Measurements from ENCODE around the gene GDF11.

DNA sequence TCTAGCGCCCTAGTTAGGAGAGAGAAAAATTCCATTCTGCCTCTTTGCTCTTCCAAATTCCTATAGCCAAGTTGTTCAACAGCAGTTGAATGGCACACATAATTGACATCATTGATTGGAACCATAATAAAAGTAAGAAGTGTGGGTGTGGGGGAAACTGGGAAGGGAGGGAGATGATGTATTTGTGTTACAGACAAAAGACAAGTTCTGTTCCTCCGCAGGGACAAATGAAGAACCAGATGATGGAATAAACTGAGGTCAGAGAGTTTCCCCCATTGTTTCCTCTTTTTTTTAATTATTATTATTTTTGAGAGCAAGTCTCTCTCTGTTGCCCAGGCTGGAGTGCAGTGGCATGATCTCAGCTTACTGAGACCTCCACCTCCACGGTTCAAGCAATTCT lies 34.9 kb downstream of the GDF11 start:
- no peak for TF ChIP-seq ZNF155 (tag by site-specific recombination; IDR thresholded peaks at IDR 0.05)
- no peak for TF ChIP-seq SP2 (tag by site-specific recombination; IDR thresholded peaks at IDR 0.05)
- no peak for TF ChIP-seq ZNF292 (tag by site-specific recombination; IDR thresholded peaks at IDR 0.05; ENCODE audit: borderline replicate concordance, low read depth)
- no peak for TF ChIP-seq ZNF324 (tag by site-specific recombination; IDR thresholded peaks at IDR 0.05)
- TF ChIP-seq, protein P1, sequence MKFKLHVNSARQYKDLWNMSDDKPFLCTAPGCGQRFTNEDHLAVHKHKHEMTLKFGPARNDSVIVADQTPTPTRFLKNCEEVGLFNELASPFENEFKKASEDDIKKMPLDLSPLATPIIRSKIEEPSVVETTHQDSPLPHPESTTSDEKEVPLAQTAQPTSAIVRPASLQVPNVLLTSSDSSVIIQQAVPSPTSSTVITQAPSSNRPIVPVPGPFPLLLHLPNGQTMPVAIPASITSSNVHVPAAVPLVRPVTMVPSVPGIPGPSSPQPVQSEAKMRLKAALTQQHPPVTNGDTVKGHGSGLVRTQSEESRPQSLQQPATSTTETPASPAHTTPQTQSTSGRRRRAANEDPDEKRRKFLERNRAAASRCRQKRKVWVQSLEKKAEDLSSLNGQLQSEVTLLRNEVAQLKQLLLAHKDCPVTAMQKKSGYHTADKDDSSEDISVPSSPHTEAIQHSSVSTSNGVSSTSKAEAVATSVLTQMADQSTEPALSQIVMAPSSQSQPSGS (tag by site-specific recombination; IDR thresholded peaks at IDR 0.05; ENCODE audit: low read depth), result no peak
